GM18502 (cell line): ENCODE data around the gene VPS72.
"Not testable (repeated sequence)": the region's sequence is repeated elsewhere in the genome, so short reads cannot be mapped to it uniquely, and the experiment has no call there.

Source experiments
- ATAC-seq: cut with Tn5 transposase; IDR thresholded peaks from one replicate; pipeline ENCODE4 v1.9.1; 2021; ENCODE audit warnings: mild to moderate bottlenecking; ENCODE audit not compliant: unreplicated experiment, poor library complexity

Gene VPS72, protein sequence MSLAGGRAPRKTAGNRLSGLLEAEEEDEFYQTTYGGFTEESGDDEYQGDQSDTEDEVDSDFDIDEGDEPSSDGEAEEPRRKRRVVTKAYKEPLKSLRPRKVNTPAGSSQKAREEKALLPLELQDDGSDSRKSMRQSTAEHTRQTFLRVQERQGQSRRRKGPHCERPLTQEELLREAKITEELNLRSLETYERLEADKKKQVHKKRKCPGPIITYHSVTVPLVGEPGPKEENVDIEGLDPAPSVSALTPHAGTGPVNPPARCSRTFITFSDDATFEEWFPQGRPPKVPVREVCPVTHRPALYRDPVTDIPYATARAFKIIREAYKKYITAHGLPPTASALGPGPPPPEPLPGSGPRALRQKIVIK

DNA sequence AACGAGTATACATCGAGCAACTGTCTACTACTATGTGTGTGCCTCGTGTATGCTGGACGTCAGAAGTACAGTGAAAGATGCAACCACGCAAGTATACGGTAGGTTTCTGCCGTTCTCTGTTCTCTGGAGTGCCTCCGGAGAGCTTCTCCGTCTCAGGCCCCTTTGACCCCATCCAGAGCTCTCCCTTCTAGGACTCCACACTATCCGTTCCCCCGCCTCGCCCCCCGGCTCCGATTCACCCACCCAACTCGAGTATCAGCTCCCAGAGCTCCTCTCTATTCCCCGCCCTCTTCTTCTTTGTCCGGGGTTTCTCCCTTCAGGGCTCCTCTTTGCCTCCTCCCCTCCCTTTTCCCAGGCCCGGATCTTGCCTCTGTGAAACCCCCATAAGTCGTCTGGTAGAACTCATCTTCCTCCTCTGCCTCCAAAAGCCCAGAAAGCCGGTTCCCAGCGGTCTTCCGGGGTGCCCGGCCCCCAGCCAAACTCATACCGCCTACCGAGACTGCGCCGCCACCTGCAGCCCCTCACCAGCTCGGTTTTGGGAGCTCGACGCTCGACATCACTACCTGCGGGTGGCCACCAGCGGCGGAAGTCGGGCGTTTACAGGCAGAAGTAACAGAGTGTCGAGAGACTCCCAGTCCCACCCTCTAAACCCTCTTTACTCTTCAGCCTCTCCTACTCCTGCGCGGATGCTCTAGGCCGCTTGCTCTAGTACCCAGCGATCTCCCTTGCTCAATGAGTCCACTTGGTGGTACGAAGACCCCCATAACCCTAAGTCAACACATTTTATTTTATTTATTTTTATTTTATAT, at the start of gene VPS72:
VPS72 (minus strand) TSS at position 561 of the 809 bp plus-strand sequence; CDS start at position 485, 76 bp downstream.
- ATAC-seq, result peak; percentile 89

DNA sequence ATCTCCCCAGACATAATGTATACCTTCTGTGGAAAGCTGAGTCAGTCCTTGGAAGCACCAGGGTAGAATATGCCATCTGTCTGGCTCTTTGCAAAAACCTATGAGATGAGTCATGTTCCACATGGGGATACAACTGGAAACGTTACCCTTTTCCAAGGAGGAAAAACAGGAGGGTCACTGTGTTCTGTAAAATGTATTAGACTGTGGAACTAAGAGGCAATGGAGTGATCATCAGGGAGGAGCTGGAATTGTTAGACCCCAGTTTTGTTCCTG, 48.4 kb upstream of the VPS72 start:
- ATAC-seq, result no peak

DNA sequence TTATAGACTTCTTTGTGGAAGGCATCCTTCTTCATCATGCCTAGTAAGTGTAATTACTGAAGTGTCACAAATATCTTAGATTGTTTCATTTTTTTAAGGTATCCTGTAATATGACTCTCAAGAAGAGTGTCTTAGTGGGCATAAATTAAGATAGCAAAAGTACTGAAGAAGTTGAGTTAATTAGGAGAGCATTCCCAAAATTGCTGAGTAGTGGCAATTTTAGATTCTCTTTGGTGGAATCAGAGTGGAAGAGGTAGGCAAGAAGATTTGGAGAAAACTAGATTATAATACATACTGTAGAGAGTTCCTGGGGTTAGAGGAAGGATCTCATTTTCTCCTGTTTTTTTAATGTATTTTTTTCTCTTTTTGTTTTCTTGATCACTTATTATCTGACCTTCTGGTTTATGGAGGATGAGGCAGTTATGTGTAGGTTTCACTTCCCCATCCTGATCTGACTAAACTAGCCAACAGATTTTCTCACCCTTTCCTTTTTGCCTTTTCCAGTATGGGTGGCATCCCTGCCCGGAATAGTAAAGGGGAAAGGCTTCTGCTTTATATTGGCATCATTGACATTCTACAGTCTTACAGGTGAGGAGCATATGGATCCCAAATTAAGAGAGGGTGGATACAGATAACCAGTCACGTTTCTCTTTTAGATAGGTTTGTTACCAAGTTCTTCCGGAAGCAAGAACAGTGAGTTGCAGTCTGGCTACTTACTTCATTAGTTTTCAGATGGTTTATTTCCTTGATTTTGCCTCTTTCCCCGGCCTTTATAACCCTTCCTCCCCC, 47.9 kb upstream of the VPS72 start:
- no peak for ATAC-seq

DNA sequence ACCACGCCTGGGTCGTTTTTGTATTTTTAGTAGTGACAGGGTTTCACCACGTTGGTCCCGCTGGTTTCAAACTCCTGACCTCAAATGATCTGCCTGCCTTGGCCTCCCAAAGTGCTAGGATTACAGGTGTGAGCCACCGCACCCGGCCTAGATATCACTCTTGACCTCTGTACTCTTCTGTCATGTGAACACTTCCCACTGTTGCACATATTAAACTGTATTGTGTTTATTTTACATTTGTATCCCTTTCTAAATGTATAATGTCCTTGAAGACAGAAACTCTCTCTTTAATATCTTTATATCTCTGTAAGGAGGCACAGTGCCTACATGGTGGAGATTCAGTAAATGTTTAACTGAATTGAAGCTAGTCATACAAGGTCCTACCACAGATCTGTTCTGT, 45.2 kb upstream of the VPS72 start:
- ATAC-seq, result no peak

DNA sequence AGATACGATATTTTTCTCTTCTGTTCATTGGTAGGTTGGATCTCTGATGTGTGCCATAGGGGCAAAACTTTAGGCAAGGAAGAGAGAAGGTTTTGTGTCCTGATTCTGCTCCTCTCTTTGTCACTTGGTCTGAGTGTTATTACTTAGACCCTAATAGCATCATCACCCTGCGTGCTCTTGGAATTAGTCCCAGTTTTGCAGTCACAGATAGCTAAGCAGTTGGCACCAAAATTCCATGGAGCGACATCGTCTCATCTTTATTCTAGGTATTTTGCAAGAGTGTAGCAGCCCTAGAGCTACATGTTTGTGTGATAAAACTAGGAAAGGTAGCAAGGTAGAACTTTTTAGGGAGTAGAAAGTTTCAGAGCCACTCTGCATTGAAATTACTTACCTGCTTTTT, 32.1 kb upstream of the VPS72 start:
- ATAC-seq, result no peak

DNA sequence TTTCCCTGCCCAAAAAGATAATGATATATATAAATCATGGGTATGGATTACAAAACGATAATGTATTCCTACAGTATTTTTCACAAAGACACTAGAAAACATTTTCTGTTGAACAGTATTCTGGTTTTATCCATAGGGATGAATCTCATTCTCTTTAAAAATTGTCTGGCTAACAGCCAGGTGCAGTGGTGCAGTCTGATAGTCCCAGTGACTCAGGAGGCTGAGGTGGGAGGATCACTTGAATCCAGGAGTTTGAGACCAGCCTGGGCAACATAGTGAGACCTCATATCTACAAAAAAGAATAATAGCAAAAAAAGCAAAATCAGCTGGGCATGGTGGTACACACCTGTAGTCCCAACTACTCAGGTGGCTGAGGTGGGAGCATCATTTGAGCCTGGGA, 31.6 kb upstream of the VPS72 start:
- ATAC-seq, result no peak

DNA sequence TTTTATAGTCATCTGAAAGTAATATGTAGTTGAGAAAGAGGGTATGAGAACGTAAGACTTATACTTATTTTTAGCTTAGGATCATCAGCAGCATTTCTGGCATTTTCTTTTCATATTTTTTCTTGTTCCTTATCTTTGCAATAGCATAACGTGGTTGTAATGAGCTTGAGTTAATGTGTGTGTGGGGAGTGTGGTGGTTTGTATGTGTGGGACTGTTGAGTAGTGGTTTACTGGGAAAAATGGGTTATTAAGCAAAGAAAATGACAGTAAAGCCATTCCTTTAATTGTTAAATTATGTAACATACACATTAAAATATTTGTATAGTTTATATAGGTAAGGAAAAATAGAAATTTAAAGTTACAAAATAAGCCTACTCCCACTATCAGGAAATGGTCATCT, 23.6 kb upstream of the VPS72 start:
- ATAC-seq, result no peak

DNA sequence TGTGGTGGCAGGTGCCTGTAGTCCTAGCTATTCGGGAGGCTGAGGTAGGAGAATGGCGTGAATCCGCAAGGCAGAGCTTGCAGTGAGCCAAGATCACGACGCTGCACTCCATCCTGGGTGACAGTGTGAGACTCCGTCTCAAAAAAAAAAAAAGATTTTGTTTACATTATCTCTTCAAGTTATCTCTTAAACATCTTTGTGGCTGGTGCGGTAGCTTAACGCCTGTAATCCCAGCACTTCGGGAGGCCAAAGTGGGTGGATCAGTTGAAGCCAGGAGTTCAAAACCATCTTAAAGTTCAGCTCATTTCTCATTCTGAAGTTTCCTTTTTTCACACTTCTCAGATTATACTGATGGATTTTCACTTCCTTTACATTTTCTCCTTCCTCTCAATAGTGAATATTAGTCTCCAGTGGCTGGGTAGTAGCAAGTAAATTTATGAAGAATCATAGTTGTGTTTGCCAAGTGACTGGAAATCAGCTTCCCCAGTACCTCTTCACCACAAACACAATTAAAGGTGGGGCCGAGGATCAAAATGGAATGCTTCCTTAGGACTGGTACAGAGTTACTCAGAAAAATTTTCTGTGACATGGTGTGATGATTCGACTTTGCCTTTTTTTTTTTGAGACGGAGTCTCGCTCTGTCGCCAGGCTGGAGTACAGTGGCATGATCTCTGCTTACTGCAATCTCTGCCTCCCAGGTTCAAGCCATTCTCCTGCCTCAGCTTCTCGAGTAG, 22.1 kb upstream of the VPS72 start:
- ATAC-seq, result no peak

DNA sequence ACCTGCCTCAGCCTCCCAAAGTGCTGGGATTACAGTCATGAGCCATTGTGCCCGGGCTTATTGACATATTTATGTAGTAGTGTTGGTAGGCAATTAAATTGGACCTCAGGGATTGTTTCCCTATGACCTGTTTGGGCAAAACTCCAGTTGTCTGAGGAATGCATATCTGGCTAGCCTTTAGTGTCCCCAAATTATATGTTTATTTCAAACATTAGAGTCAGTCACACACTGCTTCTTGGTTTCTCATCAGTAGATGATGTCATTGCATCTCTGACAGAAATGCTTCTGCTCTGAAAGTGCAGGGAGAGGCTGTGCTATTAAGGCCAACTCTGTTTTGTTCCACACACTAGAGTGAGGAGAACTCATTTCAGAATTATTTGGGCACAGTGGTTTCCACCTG, 20.8 kb upstream of the VPS72 start:
- no peak for ATAC-seq

DNA sequence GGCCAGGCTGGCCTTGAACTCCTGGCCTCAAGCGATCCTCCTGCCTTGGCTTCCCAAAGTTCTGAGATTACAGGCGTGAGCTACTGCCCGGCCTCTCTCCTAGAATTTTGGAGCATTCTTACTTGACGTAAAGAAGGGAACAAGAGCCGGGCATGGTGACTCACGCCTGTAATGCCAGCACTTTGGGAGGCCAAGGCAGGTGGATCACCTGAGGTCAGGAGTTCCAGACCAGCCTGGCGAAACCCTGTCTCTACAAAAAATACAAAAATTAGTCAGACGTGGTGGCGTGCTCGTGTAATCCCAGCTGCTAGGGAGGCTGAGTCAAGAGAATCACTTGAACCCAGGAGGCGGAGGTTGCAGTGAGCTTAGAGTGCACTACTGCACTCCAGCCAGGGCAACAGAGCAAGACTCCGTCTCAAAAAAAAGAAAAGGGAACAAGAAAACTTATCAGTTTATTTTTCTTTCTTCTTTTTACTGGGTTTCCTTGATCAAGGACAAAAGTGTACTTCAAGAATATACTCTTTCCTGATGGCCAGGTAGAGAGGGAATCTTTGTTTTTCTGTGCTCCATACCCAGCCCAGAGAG, 15.5 kb upstream of the VPS72 start:
- not testable (repeated sequence) for ATAC-seq

DNA sequence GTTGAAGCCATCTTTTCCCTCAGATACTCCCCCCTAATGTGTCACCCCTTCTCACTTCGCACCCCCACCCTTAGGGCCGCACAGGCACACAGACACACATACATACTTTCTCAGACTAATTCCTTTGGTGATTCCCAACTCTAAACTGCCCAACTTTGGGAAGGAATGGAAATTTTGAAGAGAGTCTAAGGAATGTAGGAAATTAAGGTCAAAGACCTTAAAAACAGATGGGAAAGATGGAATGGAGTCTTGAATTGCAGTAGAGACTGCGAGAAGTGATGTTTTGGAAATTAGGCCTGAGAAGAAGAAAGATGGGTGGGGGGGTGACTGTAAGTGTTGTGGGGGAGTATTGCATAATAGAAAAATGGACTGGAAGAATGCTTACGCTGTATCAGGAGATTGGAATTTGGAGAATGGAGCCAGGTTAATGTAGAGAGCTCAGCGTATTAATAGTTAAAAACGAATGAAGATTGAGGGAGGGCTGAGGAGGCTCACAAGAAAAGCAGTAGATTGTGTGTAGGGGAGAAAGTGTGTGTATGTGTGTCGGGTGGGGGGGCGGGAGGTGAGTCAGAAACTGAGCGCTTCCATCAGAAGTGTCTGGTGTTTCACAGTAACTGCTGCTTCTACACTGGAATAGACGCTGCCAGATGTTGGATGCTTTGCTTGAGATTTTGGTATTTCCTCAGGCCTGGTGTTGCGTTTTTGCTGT, 10.0 kb upstream of the VPS72 start:
- ATAC-seq, result no peak

DNA sequence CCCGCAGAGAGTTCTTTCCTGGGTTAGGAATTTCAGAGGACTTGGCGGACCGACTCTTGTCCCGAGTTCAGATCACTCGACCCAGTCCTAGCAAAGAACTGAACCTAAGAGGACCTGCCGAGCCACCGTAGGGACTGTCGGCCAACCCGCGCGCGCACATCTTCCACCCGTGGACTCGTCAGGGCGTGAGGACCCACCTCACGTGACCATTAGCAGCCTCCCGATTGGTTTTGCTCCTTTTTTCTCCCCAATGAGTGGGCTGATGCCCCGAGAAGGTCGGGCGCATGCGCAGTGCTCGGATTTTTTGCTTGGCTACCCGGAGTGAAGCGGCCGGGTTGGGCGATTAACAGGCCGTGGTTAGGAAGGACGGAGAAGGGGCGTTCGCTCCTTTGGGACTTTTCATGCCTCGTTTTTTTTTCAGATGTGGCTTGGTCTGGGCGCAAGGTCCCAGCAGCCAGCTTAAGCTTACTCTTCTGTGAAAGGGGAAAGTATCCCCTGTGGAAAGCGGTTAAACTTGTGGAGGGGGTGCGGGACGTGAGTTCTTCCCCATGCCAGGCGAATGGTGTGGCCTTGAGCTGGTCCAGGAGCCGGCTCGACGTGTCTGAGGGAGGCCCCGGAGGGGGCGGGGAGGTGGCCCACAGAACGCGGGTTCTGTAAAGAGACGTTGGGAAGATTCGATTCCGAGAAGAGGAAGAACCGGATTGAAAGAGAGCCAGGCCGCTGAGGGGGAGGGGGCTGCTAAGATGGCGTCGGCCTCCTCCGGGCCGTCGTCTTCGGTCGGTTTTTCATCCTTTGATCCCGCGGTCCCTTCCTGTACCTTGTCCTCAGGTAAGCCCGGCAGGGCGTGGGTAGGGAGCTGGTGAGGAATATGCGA, 8.5 kb upstream of the VPS72 start, which contains the start of gene PIP5K1A:
PIP5K1A (plus strand) TSS at position 299 of the 874 bp plus-strand sequence; CDS start at position 744, 445 bp downstream.
- peak; percentile 88 for ATAC-seq

DNA sequence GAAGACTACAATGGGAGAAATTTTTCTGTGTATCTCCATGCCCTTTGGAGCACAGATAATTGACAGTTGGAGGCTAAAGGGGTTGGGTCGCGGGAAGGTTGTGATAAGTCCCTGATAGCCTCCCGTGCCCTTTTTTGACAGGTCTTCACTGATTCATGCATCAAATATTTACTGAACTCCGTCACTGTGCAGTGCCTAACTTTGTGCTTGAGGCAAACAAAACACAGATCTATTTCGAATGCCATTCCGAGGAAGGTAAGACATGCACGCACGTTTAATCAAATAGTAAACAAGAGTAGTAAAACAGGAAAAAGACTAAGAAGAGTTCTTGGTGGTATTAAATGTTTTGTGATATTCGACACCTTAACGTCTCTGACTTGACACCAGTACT, 7.9 kb upstream of the VPS72 start:
- ATAC-seq, result no peak

DNA sequence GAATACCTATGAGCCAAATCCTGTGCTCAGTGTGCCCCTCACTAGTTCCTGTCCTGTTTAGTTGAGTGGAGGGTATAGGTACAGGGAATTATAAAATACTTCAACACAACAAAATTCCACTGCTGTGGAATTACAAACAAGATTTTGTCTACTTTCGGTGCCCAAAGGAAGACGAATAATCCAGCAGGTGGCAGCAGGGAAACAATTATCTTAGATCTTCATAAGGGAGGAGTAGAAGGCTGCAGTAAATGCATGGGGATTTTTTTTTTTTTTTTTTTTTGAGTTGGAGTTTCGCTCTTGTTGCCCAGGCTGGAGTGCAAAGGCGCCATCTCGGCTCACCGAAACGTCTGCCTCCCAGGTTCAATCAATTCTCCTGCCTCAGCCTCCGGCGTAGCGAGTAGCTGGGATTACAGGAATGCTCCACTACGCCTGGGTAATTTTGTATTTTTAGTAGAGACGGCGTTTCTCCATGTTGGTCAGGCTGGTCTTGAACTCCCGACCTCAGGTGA, 6.3 kb upstream of the VPS72 start:
- ATAC-seq, result no peak

DNA sequence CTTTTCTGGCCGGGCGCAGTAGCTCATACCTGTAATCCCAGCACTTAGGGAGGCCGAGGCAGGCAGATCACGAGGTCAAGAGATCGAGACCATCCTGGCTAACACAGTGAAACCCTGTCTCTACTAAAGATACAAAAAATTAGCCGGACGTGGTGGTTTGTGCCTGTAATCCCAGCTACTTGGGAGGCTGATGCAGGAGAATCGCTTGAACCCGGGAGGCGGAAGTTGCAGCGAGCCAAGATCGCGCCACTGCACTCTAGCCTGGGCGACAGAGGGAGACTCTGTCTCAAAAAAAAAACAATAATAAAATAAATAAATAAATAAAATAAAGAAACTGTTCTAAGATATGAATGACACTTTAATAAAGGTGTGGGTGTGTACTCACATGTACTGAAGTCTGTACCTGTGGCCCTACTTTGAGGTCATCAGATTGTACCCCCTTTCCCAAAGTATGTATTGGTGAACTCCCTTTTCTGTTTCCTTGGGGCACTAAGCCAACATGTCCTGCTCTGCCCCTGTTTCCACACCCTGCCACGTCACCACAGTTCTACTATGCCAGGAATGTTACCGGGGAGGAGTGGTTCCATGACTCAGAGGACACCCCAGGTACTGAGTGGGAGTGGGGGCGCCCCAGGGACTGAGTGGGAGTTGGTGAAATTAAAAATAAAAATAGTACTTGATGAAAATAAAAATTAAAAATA, 5.0 kb upstream of the VPS72 start:
- not testable (repeated sequence) for ATAC-seq

DNA sequence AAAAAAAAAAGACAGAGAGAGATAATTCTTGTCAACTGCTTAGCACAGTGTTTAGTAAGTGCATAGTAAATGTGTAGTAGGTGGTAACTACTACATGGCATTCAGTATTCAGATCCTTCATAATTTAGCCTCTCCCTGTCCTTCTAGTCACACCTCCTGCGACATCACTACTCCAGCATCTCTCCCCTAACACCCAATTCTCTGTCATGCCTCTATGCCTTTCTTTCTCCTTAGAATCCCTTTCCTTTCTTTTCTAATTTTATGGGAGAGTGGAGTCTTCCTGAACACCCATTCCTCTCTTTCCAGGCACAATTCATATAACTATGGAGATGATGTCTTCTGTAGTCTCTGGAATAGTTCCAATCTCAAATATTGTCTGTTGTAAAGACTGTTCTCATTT, 3.9 kb upstream of the VPS72 start:
- no peak for ATAC-seq

DNA sequence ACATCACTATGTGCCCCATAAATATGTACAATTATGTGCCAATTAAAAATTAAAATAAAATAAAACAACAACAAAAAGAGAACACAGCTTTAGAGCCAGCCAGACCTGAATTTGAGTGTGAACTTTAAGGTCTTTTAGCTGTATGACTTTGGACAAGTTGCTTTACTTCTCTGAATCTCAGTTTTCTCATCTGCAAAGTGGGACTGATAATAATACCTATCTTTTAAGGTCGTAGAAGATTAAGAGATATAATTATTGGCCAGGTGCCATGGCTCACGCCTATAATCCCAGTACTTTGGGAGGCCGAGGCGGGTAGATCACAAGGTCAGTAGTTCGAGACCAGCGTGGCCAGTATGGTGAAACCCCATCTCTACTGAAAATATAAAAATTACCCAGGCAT, 3.3 kb upstream of the VPS72 start:
- no peak for ATAC-seq

DNA sequence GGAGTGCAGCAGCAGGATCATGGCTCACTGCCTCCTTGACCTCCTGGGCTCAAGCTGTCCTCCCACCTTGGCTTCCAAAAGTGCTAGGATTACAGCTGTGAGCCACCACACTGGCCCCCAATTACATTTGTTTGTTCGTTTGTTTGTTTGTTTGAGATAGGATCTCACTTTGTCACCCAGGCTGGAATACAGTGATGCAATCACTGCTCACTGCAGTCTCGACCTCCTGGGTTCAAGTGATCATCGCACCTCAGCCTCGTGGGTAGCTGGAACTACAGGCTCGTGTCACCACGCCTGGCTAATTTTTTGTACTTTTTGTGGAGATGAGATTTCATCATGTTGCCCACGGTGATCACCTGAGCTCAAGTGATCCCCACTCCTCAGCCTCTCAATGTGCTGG, 2.0 kb upstream of the VPS72 start:
- no peak for ATAC-seq
